Caco-2 (cell line): ENCODE data around the gene MBOAT1. TPM values are rescaled to one million over a fixed set of nuclear protein-coding genes. Genes with fewer than 3 reads are reported as not detected.

Experiments used
- BruUV-seq: library from RNA; stranded (reverse); fragments of 400-500 nt; replicated peaks from 2 replicates; lab custom pipeline; 2021; lab: Mats Ljungman, UMichigan
- CTCF ChIA-PET: fragments of 300-600 bp; sonication (Branson Sonifier 250); formaldehyde crosslinking; loops from one replicate; lab custom pipeline; 2022; ENCODE audit warnings: antibody characterized with exemption; lab: Charles Lee
- POLR2A ChIA-PET: fragments of 300-600 bp; sonication (Branson Sonifier 250); formaldehyde crosslinking; loops from one replicate; lab custom pipeline; 2022; ENCODE audit warnings: antibody characterized with exemption; lab: Charles Lee
- DNase-seq, 2 experiments: peaks; one replicate each; pipeline versions ENCODE4 v3.0.0 to v3.0.0-alpha.2; 2020 to 2022
- H3K27me3 ChIP-seq: replicated peaks from 2 replicates; pipeline ENCODE4 v1.6.0; 2011; ENCODE audit warnings: low read length; ENCODE audit not compliant: control insufficient read depth, insufficient read depth
- H3K36me3 ChIP-seq: 2 replicates; pipeline ENCODE4 v1.5.1; 2011; ENCODE audit warnings: low read length; ENCODE audit not compliant: control insufficient read depth, insufficient read depth
- H3K4me1 ChIP-seq: fragments of 250-450 bp; sonication (Bioruptor Pico); 2 replicates; pipeline ENCODE4 v1.5.1; 2020; ENCODE audit warnings: mild to moderate bottlenecking
- H3K4me3 ChIP-seq: 2 replicates; pipeline ENCODE4 v1.5.1; 2011; ENCODE audit warnings: low read depth, mild to moderate bottlenecking, control low read depth, low read length
- H3K9me3 ChIP-seq: fragments of 250-450 bp; sonication (Bioruptor Pico); 2 replicates; pipeline ENCODE4 v1.5.1; 2020; ENCODE audit warnings: mild to moderate bottlenecking, moderate library complexity
- H3K27ac Mint-ChIP-seq: one replicate; pipeline ENCODE4 v1.8.0; 2022; ENCODE audit warnings: mixed read lengths; ENCODE audit not compliant: unreplicated experiment
- H3K27me3 Mint-ChIP-seq: one replicate; pipeline ENCODE4 v1.8.0; 2022; ENCODE audit warnings: mixed read lengths; ENCODE audit not compliant: insufficient read depth, unreplicated experiment
- H3K36me3 Mint-ChIP-seq: one replicate; pipeline ENCODE4 v1.8.0; 2022; ENCODE audit warnings: mild to moderate bottlenecking, mixed read lengths; ENCODE audit not compliant: insufficient read depth, unreplicated experiment
- H3K4me1 Mint-ChIP-seq: one replicate; pipeline ENCODE4 v1.8.0; 2022; ENCODE audit warnings: low read depth, mixed read lengths; ENCODE audit not compliant: unreplicated experiment
- H3K4me3 Mint-ChIP-seq: one replicate; pipeline ENCODE4 v1.8.0; 2022; ENCODE audit warnings: mild to moderate bottlenecking, moderate library complexity, mixed read lengths; ENCODE audit not compliant: unreplicated experiment
- H3K9me3 Mint-ChIP-seq: one replicate; pipeline ENCODE4 v1.8.0; 2022; ENCODE audit warnings: mixed read lengths; ENCODE audit not compliant: unreplicated experiment
- CTCF ChIP-seq, 2 experiments: fragments of 200-600 bp in 1 of 2; IDR thresholded peaks; 1 replicate in 1 of 2; 2 replicates in 1 of 2; pipeline versions ENCODE4 v1.5.1 to v1.8.0; 2011 to 2022; ENCODE audit warnings: antibody characterized with exemption in 1 of 2, control low read depth in 1 of 2, inconsistent platforms in 1 of 2, low read depth in 1 of 2, low read length in 1 of 2, mild to moderate bottlenecking in 1 of 2, moderate library complexity in 1 of 2; ENCODE audit not compliant: insufficient read depth in 1 of 2, severe bottlenecking in 1 of 2, unreplicated experiment in 1 of 2
- intact Hi-C: fragments of 100-400 bp; cut with micrococcal nuclease; formaldehyde crosslinking; loops from one replicate; pipeline ENCODE4 v1.10.0; 2022; ENCODE audit not compliant: unreplicated experiment
- total RNA-seq: library from RNA; stranded (reverse); gene quantifications from 2 replicates; pipeline ENCODE4 v1.2.3, GENCODE V29; 2022

The MBOAT1 gene
- total RNA-seq, 1 experiment from 2014 or later = 7.3 TPM

- Mint-ChIP-seq H3K36me3 (no peaks in the 10 kb centered on the region), H3K27ac (no peak overlapping the region), H3K4me1 (peaks cover 16% of the 10 kb centered on the region), H3K9me3 (no peaks in the 10 kb centered on the region), H3K4me3 (no peak overlapping the region), H3K27me3 (no peaks in the 10 kb centered on the region)
- no TSS peak for BruUV-seq
- H3K4me3 ChIP-seq = no peak overlapping the region
- ChIA-PET POLR2A (interaction anchor here (0.6 kb wide), 1 partner anchor 1347 kb away, joined by 3 read pairs; no protein-coding TSS in a partner anchor), CTCF (no interaction called here)
- TF ChIP-seq CTCF (IDR thresholded peaks at IDR 0.05; ENCODE audit: insufficient read depth in 1 of 2, low read depth in 1 of 2, low read length in 1 of 2, severe bottlenecking in 1 of 2, unreplicated experiment in 1 of 2) = no peak
- peaks cover 41% of the 10 kb centered on the region for H3K4me1 ChIP-seq
- H3K9me3 ChIP-seq = peaks cover 2% of the 10 kb centered on the region; the same call in 1 of the 2 replicates
- H3K27me3 ChIP-seq = no peaks in the 10 kb centered on the region
- no peak for DNase-seq
- no peaks in the 10 kb centered on the region for H3K36me3 ChIP-seq
- intact Hi-C loops = no loop called here
Observed at GRCh38 chr6:20242397-20242796, 30.1 kb upstream of the MBOAT1 start.

GRCh38 chr6:20241102-20241501, 28.8 kb upstream of the MBOAT1 start:
- DNase-seq = no peak
- Histone ChIP-seq H3K9me3 (no peaks in the 10 kb centered on the region; the same call in 1 of the 2 replicates), H3K27me3 (no peaks in the 10 kb centered on the region), H3K4me1 (peaks cover 44% of the 10 kb centered on the region), H3K4me3 (no peak overlapping the region), H3K36me3 (no peaks in the 10 kb centered on the region)
- Mint-ChIP-seq H3K27ac (no peak overlapping the region), H3K9me3 (no peaks in the 10 kb centered on the region), H3K4me1 (peaks cover 7% of the 10 kb centered on the region), H3K4me3 (no peak overlapping the region), H3K36me3 (no peaks in the 10 kb centered on the region), H3K27me3 (no peaks in the 10 kb centered on the region)
- ChIA-PET POLR2A (no interaction called here), CTCF (no interaction called here)
- no peak for TF ChIP-seq CTCF (IDR thresholded peaks at IDR 0.05; ENCODE audit: insufficient read depth in 1 of 2, low read depth in 1 of 2, low read length in 1 of 2, severe bottlenecking in 1 of 2, unreplicated experiment in 1 of 2)
- intact Hi-C loops = no loop called here
- no TSS peak for BruUV-seq

GRCh38 chr6:20238688-20239587, 26.7 kb upstream of the MBOAT1 start:
- TF ChIP-seq CTCF (IDR thresholded peaks at IDR 0.05; ENCODE audit: insufficient read depth in 1 of 2, low read depth in 1 of 2, low read length in 1 of 2, severe bottlenecking in 1 of 2, unreplicated experiment in 1 of 2) = no peak
- H3K9me3 ChIP-seq = no peaks in the 10 kb centered on the region; the same call in 1 of the 2 replicates
- ChIA-PET CTCF (no interaction called here), POLR2A (no interaction called here)
- H3K36me3 ChIP-seq = no peaks in the 10 kb centered on the region
- Mint-ChIP-seq H3K4me3 (no peak overlapping the region), H3K27me3 (no peaks in the 10 kb centered on the region), H3K9me3 (no peaks in the 10 kb centered on the region), H3K36me3 (no peaks in the 10 kb centered on the region), H3K27ac (peak overlapping the region; percentile 86), H3K4me1 (no peaks in the 10 kb centered on the region)
- H3K27me3 ChIP-seq = no peaks in the 10 kb centered on the region
- intact Hi-C loops = no loop called here
- peaks cover 28% of the 10 kb centered on the region for H3K4me1 ChIP-seq
- DNase-seq = no peak
- no TSS peak for BruUV-seq
- H3K4me3 ChIP-seq = no peak overlapping the region
